Measurements from ENCODE around the gene FSD1L. TPM values are rescaled to one million over a fixed set of nuclear protein-coding genes. Genes with fewer than 3 reads are reported as not detected.

FSD1L gene
- total RNA-seq, 2 experiments from 2014 or later = 0.38 to 0.56 TPM

DNA sequence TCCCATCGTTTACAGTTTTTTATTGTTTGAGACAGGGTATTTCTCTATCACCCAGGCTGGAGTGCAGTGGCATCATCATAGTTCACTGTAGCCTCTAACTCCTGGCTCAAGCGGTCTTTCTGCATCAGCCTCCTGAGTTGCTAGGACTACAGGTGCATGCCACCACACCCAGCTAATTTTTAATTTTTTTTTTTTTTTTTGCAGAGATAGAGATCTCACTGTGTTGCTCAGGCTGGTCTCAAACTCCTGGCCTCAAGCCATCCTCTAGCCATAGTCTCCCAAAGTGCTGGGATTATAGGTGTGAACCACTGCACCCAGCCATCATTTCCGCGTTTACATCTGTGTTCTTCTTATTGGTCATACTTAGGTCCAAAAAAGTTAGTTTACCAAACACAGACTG is 53.6 kb downstream of the FSD1L start:
- CTCF ChIA-PET = no interaction called here

DNA sequence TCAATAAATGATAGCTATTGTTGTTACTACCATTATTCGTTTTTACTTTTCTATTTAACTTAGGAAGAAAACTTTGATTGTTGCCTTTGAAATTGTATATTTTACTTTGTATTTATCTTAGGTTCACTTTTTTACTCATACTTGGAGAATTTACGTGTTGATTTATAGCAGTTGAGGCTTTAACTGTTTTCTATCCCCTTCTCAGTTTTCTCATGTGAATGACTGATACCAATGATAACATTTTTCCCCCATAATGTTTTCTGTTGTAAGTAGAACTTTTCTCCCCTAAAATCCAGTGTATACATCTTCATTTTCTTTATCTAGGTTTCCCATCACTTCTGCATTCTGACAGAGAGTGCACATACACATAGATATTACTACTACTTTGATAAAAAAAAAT is 54.4 kb downstream of the FSD1L start:
- Histone ChIP-seq H3K9me3 (ENCODE audit: control insufficient read depth in 1 of 2, insufficient read depth in 1 of 2, low read length in 2 of 2) (no peaks in the 10 kb centered on the region), H3K27me3 (ENCODE audit: control insufficient read depth in 1 of 2, insufficient read depth in 2 of 2, low read length in 2 of 2) (no peaks in the 10 kb centered on the region), H3K4me3 (ENCODE audit: low read length) (no peak overlapping the region), H3K4me1 (ENCODE audit: insufficient read depth, low read length) (no peaks in the 10 kb centered on the region), H3K36me3 (ENCODE audit: insufficient read depth, low read length) (no peaks in the 10 kb centered on the region), H3K27ac (ENCODE audit: low read depth in 1 of 2, low read length in 2 of 2) (no peak overlapping the region)
- ATAC-seq (ENCODE audit: poor library complexity) (no peak), DNase-seq (no peak)
- POLR2A ChIA-PET = no interaction called here
- Mint-ChIP-seq H3K27ac (no peak overlapping the region), H3K9me3 (no peaks in the 10 kb centered on the region), H3K4me3 (no peak overlapping the region), H3K36me3 (ENCODE audit: low read depth) (no peaks in the 10 kb centered on the region), H3K27me3 (no peaks in the 10 kb centered on the region), H3K4me1 (ENCODE audit: low read depth) (no peaks in the 10 kb centered on the region)
- intact Hi-C loops (cut with DNase I, micrococcal nuclease) = no loop called here
- CTCF ChIA-PET = no interaction called here
- TF ChIP-seq, protein P1, sequence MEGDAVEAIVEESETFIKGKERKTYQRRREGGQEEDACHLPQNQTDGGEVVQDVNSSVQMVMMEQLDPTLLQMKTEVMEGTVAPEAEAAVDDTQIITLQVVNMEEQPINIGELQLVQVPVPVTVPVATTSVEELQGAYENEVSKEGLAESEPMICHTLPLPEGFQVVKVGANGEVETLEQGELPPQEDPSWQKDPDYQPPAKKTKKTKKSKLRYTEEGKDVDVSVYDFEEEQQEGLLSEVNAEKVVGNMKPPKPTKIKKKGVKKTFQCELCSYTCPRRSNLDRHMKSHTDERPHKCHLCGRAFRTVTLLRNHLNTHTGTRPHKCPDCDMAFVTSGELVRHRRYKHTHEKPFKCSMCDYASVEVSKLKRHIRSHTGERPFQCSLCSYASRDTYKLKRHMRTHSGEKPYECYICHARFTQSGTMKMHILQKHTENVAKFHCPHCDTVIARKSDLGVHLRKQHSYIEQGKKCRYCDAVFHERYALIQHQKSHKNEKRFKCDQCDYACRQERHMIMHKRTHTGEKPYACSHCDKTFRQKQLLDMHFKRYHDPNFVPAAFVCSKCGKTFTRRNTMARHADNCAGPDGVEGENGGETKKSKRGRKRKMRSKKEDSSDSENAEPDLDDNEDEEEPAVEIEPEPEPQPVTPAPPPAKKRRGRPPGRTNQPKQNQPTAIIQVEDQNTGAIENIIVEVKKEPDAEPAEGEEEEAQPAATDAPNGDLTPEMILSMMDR (IDR thresholded peaks at IDR 0.05) = no peak

More for the DNA sequence above, 53.6 kb downstream of the FSD1L start:
- Histone ChIP-seq H3K4me3 (ENCODE audit: low read length) (no peak overlapping the region), H3K27me3 (ENCODE audit: control insufficient read depth in 1 of 2, insufficient read depth in 2 of 2, low read length in 2 of 2) (no peaks in the 10 kb centered on the region), H3K4me1 (ENCODE audit: insufficient read depth, low read length) (no peaks in the 10 kb centered on the region), H3K9me3 (ENCODE audit: control insufficient read depth in 1 of 2, insufficient read depth in 1 of 2, low read length in 2 of 2) (no peaks in the 10 kb centered on the region), H3K36me3 (ENCODE audit: insufficient read depth, low read length) (no peaks in the 10 kb centered on the region), H3K27ac (ENCODE audit: low read depth in 1 of 2, low read length in 2 of 2) (no peak overlapping the region)
- DNase-seq = no peak
- Mint-ChIP-seq H3K4me3 (no peak overlapping the region), H3K36me3 (ENCODE audit: low read depth) (no peaks in the 10 kb centered on the region), H3K4me1 (ENCODE audit: low read depth) (no peaks in the 10 kb centered on the region), H3K27ac (no peak overlapping the region), H3K27me3 (no peaks in the 10 kb centered on the region), H3K9me3 (no peaks in the 10 kb centered on the region)
- TF ChIP-seq, protein P1 (IDR thresholded peaks at IDR 0.05) = no peak
- intact Hi-C loops (cut with DNase I, micrococcal nuclease) = no loop called here
- POLR2A ChIA-PET = no interaction called here
- ATAC-seq (ENCODE audit: poor library complexity) = no peak

DNA sequence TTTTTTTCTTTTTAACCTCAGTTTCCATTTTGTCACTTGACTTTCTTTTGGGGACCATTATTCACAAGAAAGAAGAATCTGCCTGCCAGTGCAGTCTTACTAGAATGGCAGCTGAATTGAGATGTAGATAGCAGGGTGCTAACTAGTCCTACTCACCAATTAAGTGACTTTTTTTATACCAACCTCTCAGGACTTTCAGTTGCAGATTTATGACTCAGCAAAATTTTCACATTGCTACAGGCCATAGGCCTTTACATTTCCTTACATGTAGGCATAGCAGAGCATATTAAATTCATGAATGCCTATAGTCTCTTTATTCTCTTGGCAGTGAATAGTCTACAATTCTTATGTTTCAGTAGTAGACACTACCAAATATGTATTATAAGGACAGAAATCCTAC is 56.0 kb downstream of the FSD1L start:
- no peak for ATAC-seq (ENCODE audit: poor library complexity)

More for the DNA sequence above, 56.0 kb downstream of the FSD1L start:
- H3K4me3 Mint-ChIP-seq = no peak overlapping the region
- H3K27me3 ChIP-seq (ENCODE audit: control insufficient read depth in 1 of 2, insufficient read depth in 2 of 2, low read length in 2 of 2) = no peaks in the 10 kb centered on the region
- no peaks in the 10 kb centered on the region for H3K36me3 Mint-ChIP-seq (ENCODE audit: low read depth)
- no peaks in the 10 kb centered on the region for H3K36me3 ChIP-seq (ENCODE audit: insufficient read depth, low read length)
- ChIA-PET POLR2A (no interaction called here), CTCF (no interaction called here)
- no peak overlapping the region for H3K27ac ChIP-seq (ENCODE audit: low read depth in 1 of 2, low read length in 2 of 2)
- no peaks in the 10 kb centered on the region for H3K4me1 Mint-ChIP-seq (ENCODE audit: low read depth)
- TF ChIP-seq, protein P1 (IDR thresholded peaks at IDR 0.05) = no peak
- no peaks in the 10 kb centered on the region for H3K9me3 ChIP-seq (ENCODE audit: control insufficient read depth in 1 of 2, insufficient read depth in 1 of 2, low read length in 2 of 2)
- intact Hi-C loops (cut with DNase I, micrococcal nuclease) = no loop called here
- H3K4me3 ChIP-seq (ENCODE audit: low read length) = no peak overlapping the region
- H3K4me1 ChIP-seq (ENCODE audit: insufficient read depth, low read length) = no peaks in the 10 kb centered on the region
- H3K27ac Mint-ChIP-seq = no peak overlapping the region
- no peaks in the 10 kb centered on the region for H3K9me3 Mint-ChIP-seq
- no peaks in the 10 kb centered on the region for H3K27me3 Mint-ChIP-seq
- DNase-seq = no peak

Measured in CD4-positive, alpha-beta T cell (primary cell).